CD4-positive, CD25-positive, alpha-beta regulatory T cell (primary cell): Measurements from ENCODE around the gene KRT1. TPM values are rescaled to one million over a fixed set of nuclear protein-coding genes. Genes with fewer than 3 reads are reported as not detected.

Experiments used
- ATAC-seq, 2 donors: fragments of 150-1000 bp; cut with Tn5 transposase; one replicate each; pipeline ENCODE4 v1.10.0; 2021; ENCODE audit warnings: low read depth in 2 of 2, moderate number of reproducible peaks in 2 of 2, moderate library complexity in 1 of 2
- DNase-seq, 3 donors: peaks; one replicate each; pipeline versions ENCODE4 v3.0.0 to v3.0.0-alpha.2; 2012 to 2022; ENCODE audit warnings: mixed read lengths in 1 of 3
- H3K27ac ChIP-seq: one replicate; pipeline ENCODE4 v1.7.0; 2013; ENCODE audit warnings: mild to moderate bottlenecking, low read length; ENCODE audit not compliant: insufficient read depth, poor library complexity, severe bottlenecking
- H3K27me3 ChIP-seq: one replicate; pipeline ENCODE4 v1.7.0; 2013; ENCODE audit warnings: low read length; ENCODE audit not compliant: control insufficient read depth, insufficient read depth
- H3K36me3 ChIP-seq: one replicate; pipeline ENCODE4 v1.7.0; 2013; ENCODE audit warnings: mild to moderate bottlenecking, low read length, moderate library complexity; ENCODE audit not compliant: control insufficient read depth, insufficient read depth
- H3K4me1 ChIP-seq: 2 replicates; pipeline ENCODE4 v1.7.0; 2013; ENCODE audit warnings: mild to moderate bottlenecking, low read length; ENCODE audit not compliant: insufficient read depth, control insufficient read depth, poor library complexity, severe bottlenecking
- H3K4me3 ChIP-seq: one replicate; pipeline ENCODE4 v1.7.0; 2013; ENCODE audit warnings: low read depth, mild to moderate bottlenecking, low read length, moderate library complexity
- H3K9me3 ChIP-seq, 2 experiments: 1 replicate in 1 of 2; 2 replicates in 1 of 2; pipeline ENCODE4 v1.7.0; 2013; ENCODE audit warnings: low read length in 2 of 2, mild to moderate bottlenecking in 1 of 2, moderate library complexity in 1 of 2; ENCODE audit not compliant: control insufficient read depth in 2 of 2
- H3K27ac Mint-ChIP-seq, 3 donors: one replicate each; pipeline ENCODE4 v1.8.0; 2020 to 2022; ENCODE audit warnings: mild to moderate bottlenecking in 3 of 3, mixed read lengths in 3 of 3, moderate library complexity in 2 of 3
- H3K27me3 Mint-ChIP-seq: one replicate; pipeline ENCODE4 v1.8.0; 2022; ENCODE audit warnings: mild to moderate bottlenecking, mixed read lengths
- H3K36me3 Mint-ChIP-seq: one replicate; pipeline ENCODE4 v1.8.0; 2020; ENCODE audit warnings: mixed read lengths
- H3K4me1 Mint-ChIP-seq, 4 donors: one replicate each; pipeline ENCODE4 v1.8.0; 2020 to 2022; ENCODE audit warnings: mixed read lengths in 4 of 4, mild to moderate bottlenecking in 1 of 4
- H3K4me3 Mint-ChIP-seq, 4 donors: one replicate each; pipeline ENCODE4 v1.8.0; 2020 to 2022; ENCODE audit warnings: mild to moderate bottlenecking in 4 of 4, mixed read lengths in 4 of 4, moderate library complexity in 3 of 4
- H3K9me3 Mint-ChIP-seq, 7 donors: one replicate each; pipeline ENCODE4 v1.8.0; 2020 to 2022; ENCODE audit warnings: mixed read lengths in 7 of 7, mild to moderate bottlenecking in 3 of 7, moderate library complexity in 2 of 7
- polyA plus RNA-seq, 4 donors: library from polyadenylated mRNA; unstranded; fragments of 300-500 nt; fragmentation: Illumina TruSeq; gene quantifications; one replicate each; pipeline ENCODE4 v1.2.3, GENCODE V29; 2021
- total RNA-seq: library from RNA; stranded (reverse); gene quantifications from one replicate; pipeline ENCODE4 v1.2.3, GENCODE V29; 2022

KRT1 gene
- total and polyA plus RNA-seq, 5 donors from 2014 or later, result 3.3 to 9.9 (median 5.8) TPM; not detected in 1

DNA sequence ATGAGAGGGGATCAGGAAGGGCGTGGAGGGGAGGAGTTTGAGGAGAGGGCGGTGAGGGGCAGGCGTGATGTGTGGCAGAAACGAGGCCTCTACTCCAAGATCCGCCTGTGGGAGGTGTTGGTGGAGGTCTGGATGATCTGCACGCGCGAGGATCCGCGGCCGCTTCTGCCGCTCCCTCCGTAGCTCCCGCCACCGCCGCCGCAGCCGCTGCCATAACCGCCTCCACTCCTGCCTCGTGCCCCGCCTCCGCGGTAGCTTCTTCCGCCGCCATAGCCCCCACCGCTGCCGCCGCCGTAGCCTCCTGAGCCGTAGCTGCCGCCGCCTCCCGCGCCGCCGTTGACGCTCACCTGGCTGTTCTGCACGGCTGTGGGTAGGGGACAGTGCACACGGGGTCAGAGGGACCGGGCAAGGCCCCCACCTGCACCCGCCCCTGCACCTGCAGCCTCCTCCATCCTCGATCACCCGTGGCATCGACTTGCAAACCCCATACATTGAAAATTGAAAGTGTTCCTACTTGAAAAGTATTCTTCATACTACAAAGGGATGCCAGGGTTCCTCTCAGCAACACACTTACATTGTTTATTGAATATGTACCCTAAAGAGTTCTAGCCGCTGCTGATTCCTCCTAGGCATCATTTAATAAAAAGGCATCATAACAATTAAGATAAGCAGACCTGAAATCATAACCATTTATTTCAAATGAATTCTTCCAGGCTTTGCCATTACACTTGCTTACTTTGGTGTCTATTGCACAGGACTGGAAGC lies 11.1 kb upstream of the KRT1 start:
- peak; percentile 68 to 83 for ATAC-seq

DNA sequence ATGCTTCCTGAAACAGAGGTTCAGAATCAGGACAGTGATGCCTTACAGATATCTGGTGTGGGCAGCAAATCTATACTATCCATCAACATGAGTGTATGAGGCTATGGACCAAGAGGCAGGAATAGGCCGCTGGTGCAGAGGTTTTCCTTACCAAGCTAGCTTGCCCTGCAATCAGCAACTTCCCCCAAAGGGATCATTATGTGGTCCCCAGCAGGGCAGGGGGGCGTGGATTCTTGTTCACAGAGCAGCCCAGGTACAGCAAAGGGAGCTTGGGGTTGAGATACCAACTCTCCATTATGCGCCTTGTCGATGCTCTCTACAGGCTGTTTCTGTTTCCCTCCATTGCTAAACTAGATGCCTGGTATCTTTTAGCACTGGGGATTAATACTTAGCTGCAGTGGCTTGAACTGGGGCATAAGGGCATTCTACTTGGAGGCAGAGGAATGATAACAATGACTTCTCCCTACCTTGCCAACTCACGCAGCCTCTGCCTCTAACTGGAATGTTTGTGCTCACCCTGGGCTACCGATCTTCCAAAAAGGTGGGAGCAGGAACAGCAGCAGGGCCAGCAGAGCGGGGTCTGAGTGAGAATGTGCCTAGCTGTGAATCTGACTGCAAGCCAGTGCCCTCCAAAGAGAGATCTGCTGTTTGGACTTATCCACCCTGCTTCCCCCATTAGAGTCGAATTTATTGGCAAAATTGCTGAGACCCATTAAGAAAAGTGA lies 10.3 kb upstream of the KRT1 start:
- Histone ChIP-seq H3K4me1 (peaks cover 13% of the 10 kb centered on the region), H3K36me3 (no peaks in the 10 kb centered on the region), H3K4me3 (peak overlapping the region; percentile 26), H3K9me3 (no peaks in the 10 kb centered on the region), H3K27ac (no peak overlapping the region), H3K27me3 (peaks cover 10% of the 10 kb centered on the region)
- peak overlapping the region in 2 of 3 donors; percentile 64 to 93 for H3K27ac Mint-ChIP-seq
- H3K36me3 Mint-ChIP-seq, result no peaks in the 10 kb centered on the region
- DNase-seq (no peak), ATAC-seq (no peak)
- H3K27me3 Mint-ChIP-seq, result peaks cover 37% of the 10 kb centered on the region
- H3K9me3 Mint-ChIP-seq, result no peaks in the 10 kb centered on the region
- H3K4me3 Mint-ChIP-seq, result peak overlapping the region; percentile 40 to 96 (median 80)
- peaks cover 0 to 30% (median 9%) of the 10 kb centered on the region in 4 donors for H3K4me1 Mint-ChIP-seq

More for the DNA sequence above, 11.1 kb upstream of the KRT1 start:
- no peak overlapping the region for H3K27ac ChIP-seq
- peaks cover 13% of the 10 kb centered on the region for H3K4me1 ChIP-seq
- peak; percentile 3 to 50 (median 46) for DNase-seq
- no peaks in the 10 kb centered on the region for H3K9me3 Mint-ChIP-seq
- peaks cover 10% of the 10 kb centered on the region for H3K27me3 ChIP-seq
- H3K27me3 Mint-ChIP-seq, result peaks cover 37% of the 10 kb centered on the region
- H3K36me3 Mint-ChIP-seq, result no peaks in the 10 kb centered on the region
- H3K4me1 Mint-ChIP-seq, result peaks cover 0 to 30% (median 9%) of the 10 kb centered on the region in 4 donors
- no peaks in the 10 kb centered on the region for H3K9me3 ChIP-seq
- peak overlapping the region; percentile 64 for H3K4me3 ChIP-seq
- no peaks in the 10 kb centered on the region for H3K36me3 ChIP-seq
- H3K4me3 Mint-ChIP-seq, result peak overlapping the region; percentile 53 to 96 (median 80)
- H3K27ac Mint-ChIP-seq, result peak overlapping the region; percentile 48 to 93 (median 64)

DNA sequence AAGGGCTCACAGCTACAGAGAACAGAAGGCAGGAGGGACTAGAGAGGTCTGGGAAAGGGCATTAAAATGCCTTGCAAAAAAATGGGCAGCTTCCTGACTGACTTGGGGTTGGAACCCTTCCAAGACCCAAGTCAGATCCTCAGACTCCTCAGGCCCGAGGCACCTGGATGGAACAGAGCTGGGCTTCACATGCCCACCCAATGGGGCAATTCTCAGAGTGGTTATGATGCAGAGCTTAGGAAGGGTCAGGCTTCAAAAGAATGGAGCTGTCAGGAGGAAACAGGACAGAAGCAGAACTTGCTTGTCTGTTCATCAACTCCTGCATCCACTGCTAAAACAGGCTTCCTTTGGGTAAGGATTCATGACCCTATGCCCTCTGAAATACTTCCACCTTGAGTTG lies 9.7 kb upstream of the KRT1 start:
- Histone ChIP-seq H3K4me1 (peaks cover 13% of the 10 kb centered on the region), H3K36me3 (no peaks in the 10 kb centered on the region), H3K4me3 (no peak overlapping the region), H3K9me3 (no peaks in the 10 kb centered on the region), H3K27me3 (peaks cover 10% of the 10 kb centered on the region), H3K27ac (no peak overlapping the region)
- DNase-seq (no peak), ATAC-seq (no peak)
- H3K9me3 Mint-ChIP-seq, result no peaks in the 10 kb centered on the region
- H3K27ac Mint-ChIP-seq, result peak overlapping the region in 2 of 3 donors; percentile 64 to 88
- H3K4me3 Mint-ChIP-seq, result peak overlapping the region in 3 of 4 donors; percentile 40 to 96 (median 46)
- H3K36me3 Mint-ChIP-seq, result no peaks in the 10 kb centered on the region
- peaks cover 37% of the 10 kb centered on the region for H3K27me3 Mint-ChIP-seq
- H3K4me1 Mint-ChIP-seq, result peaks cover 0 to 30% (median 9%) of the 10 kb centered on the region in 4 donors

DNA sequence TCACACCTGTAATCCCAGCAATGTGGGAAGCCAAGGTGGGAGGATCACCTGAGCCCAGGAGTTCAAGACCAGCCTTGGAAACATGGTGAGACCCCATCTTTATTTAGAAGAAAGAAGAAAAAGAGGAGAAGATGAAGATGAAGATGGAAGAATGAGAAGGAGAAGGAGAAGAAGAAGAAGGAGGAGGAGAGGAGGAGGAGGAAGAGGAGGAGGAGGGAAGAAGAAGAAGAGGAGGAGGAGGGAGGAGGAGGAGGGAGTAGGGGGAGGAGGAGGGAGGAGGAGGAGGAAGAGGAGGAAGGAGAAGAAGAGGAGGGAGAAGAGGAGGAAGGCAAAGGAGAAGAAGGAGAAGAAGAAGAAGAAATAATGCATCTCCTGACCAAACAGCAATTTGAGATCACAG lies 9.0 kb upstream of the KRT1 start:
- Histone ChIP-seq H3K4me1 (peaks cover 13% of the 10 kb centered on the region), H3K27ac (no peak overlapping the region), H3K36me3 (no peaks in the 10 kb centered on the region), H3K27me3 (peaks cover 10% of the 10 kb centered on the region), H3K4me3 (no peak overlapping the region), H3K9me3 (no peaks in the 10 kb centered on the region)
- Mint-ChIP-seq H3K36me3 (no peaks in the 10 kb centered on the region), H3K27me3 (peaks cover 37% of the 10 kb centered on the region), H3K9me3 (no peaks in the 10 kb centered on the region), H3K27ac (peak overlapping the region in 1 of 3 donors; percentile 88), H3K4me3 (no peak overlapping the region), H3K4me1 (peaks cover 0 to 31% (median 9%) of the 10 kb centered on the region in 4 donors)
- ATAC-seq (no peak), DNase-seq (no peak)

DNA sequence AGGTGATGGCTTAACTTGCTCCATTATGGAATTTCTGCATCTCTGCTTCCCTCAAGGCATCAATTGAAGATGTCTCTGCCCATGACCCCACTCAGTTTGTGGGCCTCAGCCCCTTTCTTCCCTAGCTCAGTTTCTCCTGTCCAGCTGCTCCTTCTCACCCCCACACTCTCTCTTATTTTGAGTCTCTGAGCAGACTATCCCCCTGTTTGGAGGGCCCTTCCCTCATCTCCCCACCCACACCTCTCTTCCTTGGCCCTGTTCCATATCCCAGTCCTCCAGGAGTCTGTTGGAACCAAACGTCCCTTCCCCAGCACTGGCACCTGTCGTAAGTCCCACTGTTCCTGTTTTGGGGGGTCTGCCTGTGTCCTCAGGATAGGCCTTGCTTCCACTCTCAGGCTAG lies 8.3 kb upstream of the KRT1 start:
- Histone ChIP-seq H3K36me3 (no peaks in the 10 kb centered on the region), H3K4me3 (no peak overlapping the region), H3K27me3 (peaks cover 9% of the 10 kb centered on the region), H3K27ac (no peak overlapping the region), H3K9me3 (no peaks in the 10 kb centered on the region), H3K4me1 (peaks cover 13% of the 10 kb centered on the region)
- Mint-ChIP-seq H3K27ac (peak overlapping the region in 1 of 3 donors; percentile 31), H3K4me3 (no peak overlapping the region), H3K36me3 (no peaks in the 10 kb centered on the region), H3K27me3 (peaks cover 38% of the 10 kb centered on the region), H3K9me3 (no peaks in the 10 kb centered on the region), H3K4me1 (peaks cover 0 to 33% (median 9%) of the 10 kb centered on the region in 4 donors)
- DNase-seq (no peak), ATAC-seq (no peak)

DNA sequence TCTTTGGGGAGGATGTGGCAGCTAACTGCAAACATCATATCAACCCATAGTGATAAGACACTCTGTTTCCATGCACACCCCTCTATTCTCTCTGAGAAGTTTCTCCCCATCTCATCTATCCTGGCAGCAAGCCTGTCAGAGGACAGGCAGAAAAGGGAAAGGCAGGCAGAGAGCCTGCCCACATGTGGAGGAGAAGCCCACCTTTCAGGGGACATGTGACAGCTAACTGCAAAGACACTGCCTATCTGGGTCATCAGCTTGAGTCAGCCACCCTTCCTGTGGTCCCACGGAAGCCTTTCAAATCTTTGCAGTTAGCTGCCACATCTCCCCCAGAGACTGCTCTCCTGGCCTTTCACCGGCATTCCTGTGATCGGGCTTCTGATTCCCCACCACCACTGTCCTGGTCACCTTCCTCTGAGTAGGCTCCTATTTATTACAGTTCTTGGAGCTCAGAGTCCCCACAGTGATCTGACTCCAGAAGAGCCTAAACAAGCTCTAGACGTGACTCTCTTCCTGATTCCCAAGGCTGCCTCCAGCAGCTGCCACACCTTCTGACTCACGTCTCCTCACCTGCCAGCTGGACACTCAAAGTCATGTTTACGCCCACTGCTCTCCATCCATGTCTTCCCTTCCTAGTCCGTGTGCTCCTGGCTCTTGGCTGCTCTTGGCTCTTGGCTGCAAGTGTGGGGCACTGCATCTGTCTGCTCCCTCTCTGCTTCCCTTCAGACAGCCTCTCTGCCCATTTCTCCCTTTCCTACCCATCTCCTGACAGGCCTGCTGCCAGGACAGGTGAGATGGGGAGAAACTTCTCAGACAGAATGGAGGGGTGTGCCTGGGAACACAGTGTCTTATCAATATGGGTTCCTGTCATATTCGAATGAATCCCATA lies 7.5 kb upstream of the KRT1 start:
- peak overlapping the region in 2 of 3 donors; percentile 31 to 65 for H3K27ac Mint-ChIP-seq
- no peak overlapping the region for H3K4me3 ChIP-seq
- H3K4me3 Mint-ChIP-seq, result peak overlapping the region in 1 of 4 donors; percentile 34
- no peaks in the 10 kb centered on the region for H3K36me3 ChIP-seq
- DNase-seq (no peak), ATAC-seq (no peak)
- H3K27me3 Mint-ChIP-seq, result peaks cover 38% of the 10 kb centered on the region
- H3K4me1 Mint-ChIP-seq, result peaks cover 0 to 29% (median 9%) of the 10 kb centered on the region in 4 donors
- H3K27ac ChIP-seq, result no peak overlapping the region
- H3K36me3 Mint-ChIP-seq, result no peaks in the 10 kb centered on the region
- H3K9me3 ChIP-seq, result no peaks in the 10 kb centered on the region
- peaks cover 7% of the 10 kb centered on the region for H3K27me3 ChIP-seq
- H3K4me1 ChIP-seq, result peaks cover 13% of the 10 kb centered on the region
- no peaks in the 10 kb centered on the region for H3K9me3 Mint-ChIP-seq

DNA sequence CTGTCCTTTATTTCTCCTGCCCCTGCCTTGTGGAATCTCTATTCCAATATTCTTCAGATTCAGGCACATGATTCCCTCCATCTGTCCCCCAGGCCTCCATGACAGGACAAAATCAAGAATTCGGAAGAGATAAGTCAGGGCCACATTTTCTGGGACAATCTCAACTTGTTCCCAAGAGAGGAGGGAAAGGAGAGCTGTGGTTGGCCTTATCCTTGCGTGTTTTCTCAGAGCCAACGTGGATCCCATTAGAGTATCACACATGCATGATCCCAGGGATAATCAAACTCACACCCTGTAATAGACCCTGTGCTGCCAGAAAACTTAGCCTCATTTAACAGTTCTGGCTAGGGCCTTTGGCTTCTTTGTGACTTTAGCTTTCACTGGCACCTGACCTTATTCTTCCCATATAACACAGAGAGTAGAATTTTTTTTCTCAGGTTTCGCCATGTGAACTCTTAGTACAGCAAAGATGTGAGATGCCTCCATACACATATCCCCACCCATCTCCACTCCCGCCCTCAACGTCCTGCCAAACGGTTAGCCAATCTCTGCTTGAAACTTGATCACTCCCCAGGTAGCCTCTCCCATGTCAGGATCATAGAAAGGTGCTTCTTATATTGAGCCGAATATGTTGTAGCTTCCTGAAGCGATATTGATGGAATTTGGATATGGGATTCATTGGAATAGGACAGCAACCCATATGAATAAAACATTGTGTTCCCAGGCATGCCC lies 6.7 kb upstream of the KRT1 start:
- H3K36me3 Mint-ChIP-seq, result no peaks in the 10 kb centered on the region
- peaks cover 13% of the 10 kb centered on the region for H3K4me1 ChIP-seq
- no peaks in the 10 kb centered on the region for H3K36me3 ChIP-seq
- ATAC-seq (no peak), DNase-seq (no peak)
- H3K9me3 Mint-ChIP-seq, result no peaks in the 10 kb centered on the region
- peaks cover 0 to 30% (median 9%) of the 10 kb centered on the region in 4 donors for H3K4me1 Mint-ChIP-seq
- peaks cover 2% of the 10 kb centered on the region for H3K27me3 ChIP-seq
- no peak overlapping the region for H3K4me3 Mint-ChIP-seq
- H3K4me3 ChIP-seq, result no peak overlapping the region
- no peaks in the 10 kb centered on the region for H3K9me3 ChIP-seq
- peaks cover 41% of the 10 kb centered on the region for H3K27me3 Mint-ChIP-seq
- H3K27ac ChIP-seq, result no peak overlapping the region
- peak overlapping the region in 1 of 3 donors; percentile 65 for H3K27ac Mint-ChIP-seq
